GM18867 (cell line): ENCODE measurements around the gene ZCCHC24.
A peak's percentile ranks its signal among the peaks of the same experiment; 100 is the strongest.
"Not testable (repeated sequence)": the region's sequence is repeated elsewhere in the genome, so short reads cannot be mapped to it uniquely, and the experiment has no call there.

Source experiments
- ATAC-seq: cut with Tn5 transposase; IDR thresholded peaks from one replicate; pipeline ENCODE4 v1.9.1; 2021; ENCODE audit warnings: mild to moderate bottlenecking, moderate library complexity; ENCODE audit not compliant: unreplicated experiment

ZCCHC24 gene

GRCh38 chr10:79447911-79448731 lies 2.7 kb upstream of the ZCCHC24 start:
- no peak for ATAC-seq

- not testable (repeated sequence) for ATAC-seq
Observed at GRCh38 chr10:79447249-79447648, 1.8 kb upstream of the ZCCHC24 start.

GRCh38 chr10:79446758-79447084 lies 1.3 kb upstream of the ZCCHC24 start:
- ATAC-seq: no peak

- peak; percentile 14 for ATAC-seq
Observed at GRCh38 chr10:79445977-79446757, 743 bp upstream of the ZCCHC24 start.

GRCh38 chr10:79444199-79445119 lies 965 bp downstream of the ZCCHC24 start:
- peak; percentile 21 for ATAC-seq

- no peak for ATAC-seq
Observed at GRCh38 chr10:79443338-79444198, 1.9 kb downstream of the ZCCHC24 start.

- ATAC-seq: no peak
Observed at GRCh38 chr10:79442171-79443040, 3.0 kb downstream of the ZCCHC24 start.

GRCh38 chr10:79441433-79441832 lies 4.0 kb downstream of the ZCCHC24 start:
- ATAC-seq: no peak

GRCh38 chr10:79440281-79440680 lies 5.1 kb downstream of the ZCCHC24 start:
- ATAC-seq: no peak

GRCh38 chr10:79438699-79439085 lies 6.7 kb downstream of the ZCCHC24 start:
- ATAC-seq: no peak

GRCh38 chr10:79438021-79438698 lies 7.3 kb downstream of the ZCCHC24 start:
- no peak for ATAC-seq

GRCh38 chr10:79437111-79437814 lies 8.2 kb downstream of the ZCCHC24 start:
- no peak for ATAC-seq

- no peak for ATAC-seq
Observed at GRCh38 chr10:79436850-79437103, 8.6 kb downstream of the ZCCHC24 start.

GRCh38 chr10:79436066-79436849 lies 9.2 kb downstream of the ZCCHC24 start:
- no peak for ATAC-seq

GRCh38 chr10:79435271-79436065 lies 10.0 kb downstream of the ZCCHC24 start:
- ATAC-seq: no peak

- no peak for ATAC-seq
Observed at GRCh38 chr10:79434821-79435251, 10.6 kb downstream of the ZCCHC24 start.

GRCh38 chr10:79434223-79434687 lies 11.2 kb downstream of the ZCCHC24 start:
- no peak for ATAC-seq
